Pancreas (tissue), 10 donors: ENCODE measurements around the gene CD200. TPM values are rescaled to one million over a fixed set of nuclear protein-coding genes. Genes with fewer than 3 reads are reported as not detected.
A peak's percentile ranks its signal among the peaks of the same experiment; 100 is the strongest.
"Not testable (repeated sequence)": the region's sequence is repeated elsewhere in the genome, so short reads cannot be mapped to it uniquely, and the experiment has no call there.

Experiments used
- ATAC-seq, 4 donors: fragments of 200-7000 bp; cut with Tn5 transposase; one replicate each; pipeline versions ENCODE4 v1.8.0 to v1.9.1; 2020; ENCODE audit warnings: mild to moderate bottlenecking in 4 of 4, moderate library complexity in 4 of 4
- DNase-seq, 6 donors: peaks; one replicate each; pipeline ENCODE4 v3.0.0-alpha.2; 2020
- FAIRE-seq: peaks from 2 replicates; lab custom pipeline; 2012; peaks lifted over from hg19 to GRCh38; lab: Jason Lieb, UNC
- H3K27ac ChIP-seq, 4 donors: fragments of 200-600 bp; sonication (generic); 1 replicate in 3 of 4; 2 replicates in 1 of 4; pipeline versions ENCODE4 v1.5.0 to v1.8.0; 2020
- H3K27me3 ChIP-seq, 4 donors: fragments of 200-600 bp; one replicate each; pipeline ENCODE4 v1.8.0; 2021
- H3K36me3 ChIP-seq, 3 donors: fragments of 200-600 bp; sonication (generic) in 1 of 3; one replicate each; pipeline versions ENCODE4 v1.5.0 to v1.8.0; 2020 to 2021
- H3K4me1 ChIP-seq, 3 donors: fragments of 200-600 bp; one replicate each; pipeline ENCODE4 v1.8.0; 2021
- H3K4me3 ChIP-seq, 4 donors: fragments of 200-600 bp; sonication (generic) in 2 of 4; one replicate each; pipeline versions ENCODE4 v1.5.0 to v1.8.0; 2020 to 2021
- H3K9me3 ChIP-seq, 4 donors: fragments of 200-600 bp; one replicate each; pipeline ENCODE4 v1.8.0; 2021
- WGBS, 2 donors: extraction: QIAGEN DNeasy Blood & Tissue Kit; methylation state at CpG; one replicate each; pipeline ENCODE4 v1.1.7; 2013; 5-methylcytosine and 5-hydroxymethylcytosine counted together
- intact Hi-C, 3 donors: fragments of 100-400 bp; cut with DNase I; formaldehyde crosslinking; loops; one replicate each; pipeline versions ENCODE4 v1.11.1 to v1.14.2; 2022
- polyA plus RNA-seq, 2 donors: library from polyadenylated mRNA; stranded (reverse); fragments of 200-250 nt; gene quantifications; one replicate each; pipeline ENCODE4 v1.2.3, GENCODE V29; 2013
- total RNA-seq, 6 donors: library from RNA; stranded (reverse); fragmentation: NEBNext Ultra II Directional in 4 of 6; extraction: Animal tissue kit (Norgen Biotek cat#: 25700) in 4 of 6; gene quantifications; one replicate each; pipeline versions ENCODE4 v1.2.1 to v1.2.4, GENCODE V29; 2021 to 2023
- TF ChIP-seq, protein P1 (sequence below), 4 donors: fragments of 200-600 bp; sonication (generic) in 3 of 4; IDR thresholded peaks; one replicate each; pipeline versions ENCODE4 v1.5.0 to v1.8.0; 2021; ENCODE audit warnings: antibody characterized with exemption in 4 of 4
- donor health status: healthy with polysubstance abuse.
- donor health status: DM: no; HTN: no; CAD: no; lungs with moderate emphysema.
- donor health status: DM: no; HTN: no; CAD: no.
- donor health status: control.
- donor health status: control.
- donor health status: Bipolar disorder and iron deficiency.
- donor health status: DM: yes; HTN: yes; CAD: no.
- donor health status: DM: no; HTN: no; CAD: no.
- donor health status: DM: no; HTN: no; CAD: no.
- donor health status: DM: yes; HTN: yes; CAD: no.

Gene CD200
- total and polyA plus RNA-seq, 8 donors: 1.1 to 22.2 (median 3.0) TPM

DNA sequence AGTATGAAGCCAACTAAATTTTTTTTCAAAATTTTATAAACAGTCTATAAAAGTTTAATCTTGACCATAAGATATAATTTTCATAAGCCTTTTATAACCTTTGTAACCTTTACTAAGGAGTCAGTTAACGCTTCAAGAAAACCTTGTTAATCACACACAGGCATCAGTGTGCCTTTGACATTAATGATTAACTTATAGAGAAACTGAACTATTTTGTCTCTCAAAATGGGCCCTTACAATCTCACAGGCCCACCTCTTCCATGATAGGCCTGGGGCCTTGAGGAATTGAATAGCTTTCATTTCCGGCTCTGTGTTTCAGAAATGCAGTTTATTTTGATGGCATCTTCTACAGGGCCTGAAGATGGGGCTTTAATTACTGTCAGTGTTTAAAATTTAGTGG is 70.1 kb downstream of the CD200 start:
- Histone ChIP-seq H3K4me1 (no peaks in the 10 kb centered on the region), H3K27ac (no peak overlapping the region), H3K27me3 (no peaks in the 10 kb centered on the region), H3K4me3 (no peak overlapping the region), H3K36me3 (no peaks in the 10 kb centered on the region), H3K9me3 (no peaks in the 10 kb centered on the region)
- WGBS, 2 donors: 60 to 70% methylated on average over 2 of the region's 2 CpGs
- TF ChIP-seq, protein P1, sequence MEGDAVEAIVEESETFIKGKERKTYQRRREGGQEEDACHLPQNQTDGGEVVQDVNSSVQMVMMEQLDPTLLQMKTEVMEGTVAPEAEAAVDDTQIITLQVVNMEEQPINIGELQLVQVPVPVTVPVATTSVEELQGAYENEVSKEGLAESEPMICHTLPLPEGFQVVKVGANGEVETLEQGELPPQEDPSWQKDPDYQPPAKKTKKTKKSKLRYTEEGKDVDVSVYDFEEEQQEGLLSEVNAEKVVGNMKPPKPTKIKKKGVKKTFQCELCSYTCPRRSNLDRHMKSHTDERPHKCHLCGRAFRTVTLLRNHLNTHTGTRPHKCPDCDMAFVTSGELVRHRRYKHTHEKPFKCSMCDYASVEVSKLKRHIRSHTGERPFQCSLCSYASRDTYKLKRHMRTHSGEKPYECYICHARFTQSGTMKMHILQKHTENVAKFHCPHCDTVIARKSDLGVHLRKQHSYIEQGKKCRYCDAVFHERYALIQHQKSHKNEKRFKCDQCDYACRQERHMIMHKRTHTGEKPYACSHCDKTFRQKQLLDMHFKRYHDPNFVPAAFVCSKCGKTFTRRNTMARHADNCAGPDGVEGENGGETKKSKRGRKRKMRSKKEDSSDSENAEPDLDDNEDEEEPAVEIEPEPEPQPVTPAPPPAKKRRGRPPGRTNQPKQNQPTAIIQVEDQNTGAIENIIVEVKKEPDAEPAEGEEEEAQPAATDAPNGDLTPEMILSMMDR (IDR thresholded peaks at IDR 0.05): no peak
- no peak for DNase-seq
- intact Hi-C loops: no loop called here
- ATAC-seq: no peak
- peak; percentile 9 for FAIRE-seq

DNA sequence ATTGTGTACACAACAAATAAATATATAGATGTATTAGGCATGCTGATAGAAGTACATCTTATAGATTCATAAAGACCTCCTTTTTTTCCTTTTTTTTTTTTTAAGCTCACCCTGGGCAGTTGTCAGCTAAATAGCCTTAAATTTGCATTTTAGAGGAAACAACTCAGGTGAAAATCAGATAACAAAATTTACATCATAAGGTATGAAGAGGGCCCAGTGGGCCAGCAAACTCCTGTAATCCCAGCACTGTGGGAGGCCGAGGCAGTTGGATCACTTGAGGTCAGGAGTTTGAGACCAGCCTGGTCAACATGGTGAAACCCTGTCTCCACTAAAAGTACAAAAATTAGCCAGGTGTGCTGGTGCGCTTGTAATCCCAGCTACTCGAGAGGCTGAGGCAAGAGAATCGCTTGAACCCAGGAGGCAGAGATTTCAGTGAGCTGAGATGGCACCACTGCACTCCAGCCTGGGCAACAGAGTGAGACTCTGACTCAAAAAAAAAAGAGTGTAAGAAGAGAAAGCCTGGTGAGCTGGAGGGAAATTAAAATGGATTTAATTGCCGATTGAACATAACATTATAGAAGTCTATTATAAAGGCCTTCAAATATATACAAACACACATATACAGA is 72.1 kb downstream of the CD200 start:
- intact Hi-C loops, H3K4me3 ChIP-seq, H3K9me3 ChIP-seq, H3K27me3 ChIP-seq, H3K27ac ChIP-seq, H3K36me3 ChIP-seq, DNase-seq, FAIRE-seq, H3K4me1 ChIP-seq, ATAC-seq: not testable (repeated sequence)
- WGBS, 2 donors: 82 to 83% methylated on average over 5 of the region's 5 CpGs

DNA sequence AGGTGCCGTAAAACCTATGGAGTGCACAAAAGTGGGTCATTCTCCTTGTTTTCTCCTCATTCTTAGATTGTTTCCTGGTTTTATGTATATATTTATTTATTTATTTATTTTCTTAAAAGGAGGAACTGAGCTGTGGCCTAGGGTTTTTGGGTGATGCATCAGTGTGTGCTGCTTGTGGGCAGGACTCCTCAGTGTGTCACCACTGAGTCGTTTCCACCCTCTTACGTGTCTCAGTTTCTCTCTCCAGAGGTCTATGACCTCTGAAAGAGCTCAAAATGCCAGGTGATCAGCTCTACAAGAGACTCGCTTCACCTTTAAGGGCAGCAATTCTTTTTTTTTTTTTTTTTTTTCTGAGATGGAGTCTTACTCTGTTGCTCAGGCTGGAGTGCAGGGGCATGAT is 72.9 kb downstream of the CD200 start:
- DNase-seq (no peak), FAIRE-seq (no peak), ATAC-seq (no peak)
- no peaks in the 10 kb centered on the region for H3K4me1 ChIP-seq
- H3K4me3 ChIP-seq: no peak overlapping the region
- H3K36me3 ChIP-seq: no peaks in the 10 kb centered on the region
- no peaks in the 10 kb centered on the region for H3K9me3 ChIP-seq
- WGBS, 2 donors: 84 to 89% methylated on average over 4 of the region's 4 CpGs
- TF ChIP-seq, protein P1 (IDR thresholded peaks at IDR 0.05): no peak
- intact Hi-C loops: no loop called here
- H3K27me3 ChIP-seq: no peaks in the 10 kb centered on the region
- H3K27ac ChIP-seq: no peak overlapping the region

DNA sequence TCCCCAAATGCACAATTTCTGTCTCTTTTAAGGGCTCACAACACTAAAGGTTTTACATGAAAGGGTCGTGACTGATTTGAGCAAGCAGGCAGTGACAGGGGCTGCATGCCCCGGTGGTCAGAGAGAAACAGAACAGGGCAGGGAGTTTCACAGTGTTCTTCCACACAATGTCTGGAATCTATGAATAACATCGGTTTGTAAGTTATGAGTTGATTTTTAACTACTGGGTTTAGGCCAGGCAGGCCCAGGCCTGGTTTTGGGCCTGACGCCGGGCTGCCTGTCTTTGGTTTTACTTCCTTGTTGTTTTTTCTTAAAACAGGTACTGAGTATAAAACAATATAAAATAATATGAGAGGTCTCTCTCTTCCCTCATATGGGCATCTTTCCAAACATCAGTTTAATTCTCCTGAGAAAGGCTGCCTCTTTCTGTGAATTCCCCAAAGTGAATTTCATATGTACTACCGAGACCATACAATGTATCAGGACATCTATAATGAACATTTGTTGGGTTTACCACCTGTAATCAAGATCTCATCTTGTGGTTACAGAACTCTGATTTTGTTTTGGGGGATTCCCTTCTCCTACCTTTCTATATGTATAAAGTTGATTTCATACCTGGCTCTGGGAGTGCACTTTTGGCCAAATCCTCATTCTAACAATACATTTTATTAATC is 74.4 kb downstream of the CD200 start:
- ATAC-seq: no peak
- Histone ChIP-seq H3K4me1 (no peaks in the 10 kb centered on the region), H3K4me3 (no peak overlapping the region), H3K9me3 (no peaks in the 10 kb centered on the region), H3K27ac (peak overlapping the region in 3 of 4 donors; percentile 13 to 53 (median 49)), H3K36me3 (no peaks in the 10 kb centered on the region), H3K27me3 (no peaks in the 10 kb centered on the region)
- 59 to 64% methylated on average over 6 of the region's 6 CpGs for WGBS, 2 donors
- no peak for DNase-seq
- intact Hi-C loops: no loop called here
- TF ChIP-seq, protein P1 (IDR thresholded peaks at IDR 0.05): no peak
- FAIRE-seq: no peak

DNA sequence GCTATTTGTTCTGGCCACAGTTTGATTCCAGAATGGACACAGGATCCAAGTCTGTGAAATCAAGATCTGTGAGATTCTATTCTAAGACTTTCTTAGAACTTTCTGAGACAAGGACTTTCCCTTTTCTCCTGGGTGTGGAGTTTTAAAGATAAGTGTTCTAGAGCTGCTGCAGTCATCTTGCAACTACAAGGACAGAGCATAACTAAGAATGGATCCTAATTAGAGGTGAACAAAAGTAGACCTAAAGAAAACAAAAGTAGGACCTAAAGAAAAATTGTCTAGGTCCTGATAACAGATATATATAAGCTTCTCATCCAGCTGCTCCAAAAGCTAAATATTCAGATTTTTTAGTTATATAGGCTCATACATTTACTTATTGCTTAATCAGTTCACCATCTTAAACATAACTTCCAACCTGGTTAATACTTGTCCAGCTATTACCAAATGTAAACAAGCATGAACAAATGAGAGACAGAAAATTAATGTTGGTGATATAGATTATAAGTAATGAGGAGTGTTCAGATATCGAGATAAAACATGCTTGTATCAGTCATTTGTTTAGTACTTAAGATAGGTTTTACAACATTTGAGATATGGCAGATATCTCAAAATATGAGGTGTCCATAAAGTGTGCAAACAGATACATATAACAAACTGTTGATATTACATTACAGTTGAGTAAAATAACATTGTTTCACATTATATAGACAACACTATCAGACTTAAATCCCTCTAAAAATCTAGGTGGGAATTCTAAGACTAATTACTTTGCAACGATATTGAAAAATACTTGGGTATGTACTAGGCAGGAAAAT is 75.1 kb downstream of the CD200 start:
- FAIRE-seq (no peak), ATAC-seq (no peak), DNase-seq (no peak)
- intact Hi-C loops: no loop called here
- Histone ChIP-seq H3K27ac (peak overlapping the region in 1 of 4 donors; percentile 49), H3K4me3 (no peak overlapping the region), H3K27me3 (no peaks in the 10 kb centered on the region), H3K36me3 (no peaks in the 10 kb centered on the region), H3K4me1 (no peaks in the 10 kb centered on the region), H3K9me3 (no peaks in the 10 kb centered on the region)
- 46 to 54% methylated on average over 2 of the region's 2 CpGs for WGBS, 2 donors
- TF ChIP-seq, protein P1 (IDR thresholded peaks at IDR 0.05): no peak
